CD8-positive, alpha-beta memory T cell (primary cell): ENCODE results near the gene DFFA. TPM values are rescaled to one million over a fixed set of nuclear protein-coding genes. Genes with fewer than 3 reads are reported as not detected.
A peak's percentile ranks its signal among the peaks of the same experiment; 100 is the strongest.

Source experiments
- CTCF ChIA-PET: fragments of 350-600 bp; sonication (Branson Sonifier 250); formaldehyde crosslinking; loops from one replicate; lab custom pipeline; 2021; ENCODE audit warnings: antibody characterized with exemption; lab: Charles Lee
- POLR2A ChIA-PET: fragments of 350-600 bp; sonication (Branson Sonifier 250); formaldehyde crosslinking; loops from one replicate; lab custom pipeline; 2021; ENCODE audit warnings: antibody characterized with exemption; lab: Charles Lee
- DNase-seq, 5 donors: peaks; one replicate each; pipeline versions ENCODE4 v3.0.0 to v3.0.0-alpha.2; 2020 to 2022; ENCODE audit warnings: mixed read lengths in 1 of 5
- H3K27ac ChIP-seq: one replicate; pipeline ENCODE4 v1.7.0; 2013; ENCODE audit warnings: low read depth, mild to moderate bottlenecking, low read length, moderate library complexity
- H3K27me3 ChIP-seq: 2 replicates; pipeline ENCODE4 v1.7.0; 2013; ENCODE audit warnings: low read length, mild to moderate bottlenecking; ENCODE audit not compliant: insufficient read depth, poor library complexity, severe bottlenecking
- H3K36me3 ChIP-seq: 2 replicates; pipeline ENCODE4 v1.7.0; 2013; ENCODE audit warnings: mild to moderate bottlenecking, low read length, moderate library complexity; ENCODE audit not compliant: insufficient read depth
- H3K4me1 ChIP-seq: 2 replicates; pipeline ENCODE4 v1.7.0; 2013; ENCODE audit warnings: mild to moderate bottlenecking, low read length, moderate library complexity; ENCODE audit not compliant: insufficient read depth
- H3K4me3 ChIP-seq: 2 replicates; pipeline ENCODE4 v1.7.0; 2013; ENCODE audit warnings: mild to moderate bottlenecking, low read length
- H3K9me3 ChIP-seq: 2 replicates; pipeline ENCODE4 v1.7.0; 2013; ENCODE audit warnings: mild to moderate bottlenecking, low read length
- H3K27ac Mint-ChIP-seq, 8 donors: one replicate each; pipeline ENCODE4 v1.8.0; 2020 to 2021; ENCODE audit warnings: mixed read lengths in 8 of 8, mild to moderate bottlenecking in 6 of 8, inconsistent platforms in 3 of 8, moderate library complexity in 3 of 8
- H3K27me3 Mint-ChIP-seq, 2 donors: one replicate each; pipeline ENCODE4 v1.8.0; 2020 to 2021; ENCODE audit warnings: mixed read lengths in 2 of 2, mild to moderate bottlenecking in 1 of 2, moderate library complexity in 1 of 2
- H3K36me3 Mint-ChIP-seq, 3 donors: one replicate each; pipeline ENCODE4 v1.8.0; 2020 to 2021; ENCODE audit warnings: mixed read lengths in 3 of 3, inconsistent platforms in 1 of 3, mild to moderate bottlenecking in 1 of 3
- H3K4me1 Mint-ChIP-seq, 3 donors: one replicate each; pipeline ENCODE4 v1.8.0; 2020 to 2021; ENCODE audit warnings: mixed read lengths in 3 of 3, inconsistent platforms in 1 of 3, mild to moderate bottlenecking in 1 of 3
- H3K4me3 Mint-ChIP-seq, 7 donors: one replicate each; pipeline ENCODE4 v1.8.0; 2020 to 2021; ENCODE audit warnings: mixed read lengths in 7 of 7, mild to moderate bottlenecking in 6 of 7, moderate library complexity in 4 of 7, inconsistent platforms in 2 of 7
- H3K9me3 Mint-ChIP-seq, 5 donors: one replicate each; pipeline ENCODE4 v1.8.0; 2020 to 2022; ENCODE audit warnings: mixed read lengths in 5 of 5, mild to moderate bottlenecking in 3 of 5, moderate library complexity in 2 of 5, inconsistent platforms in 1 of 5
- polyA plus RNA-seq: library from polyadenylated mRNA; unstranded; fragments of 300-500 nt; fragmentation: Illumina TruSeq; gene quantifications from one replicate; pipeline ENCODE4 v1.2.3, GENCODE V29; 2021
- total RNA-seq, 2 experiments: library from RNA; stranded (reverse); gene quantifications; one replicate each; pipeline ENCODE4 v1.2.3, GENCODE V29; 2021

Gene DFFA
- total and polyA plus RNA-seq, 3 experiments from 2014 or later = 40.4 to 69.1 (median 67.7) TPM

DNA sequence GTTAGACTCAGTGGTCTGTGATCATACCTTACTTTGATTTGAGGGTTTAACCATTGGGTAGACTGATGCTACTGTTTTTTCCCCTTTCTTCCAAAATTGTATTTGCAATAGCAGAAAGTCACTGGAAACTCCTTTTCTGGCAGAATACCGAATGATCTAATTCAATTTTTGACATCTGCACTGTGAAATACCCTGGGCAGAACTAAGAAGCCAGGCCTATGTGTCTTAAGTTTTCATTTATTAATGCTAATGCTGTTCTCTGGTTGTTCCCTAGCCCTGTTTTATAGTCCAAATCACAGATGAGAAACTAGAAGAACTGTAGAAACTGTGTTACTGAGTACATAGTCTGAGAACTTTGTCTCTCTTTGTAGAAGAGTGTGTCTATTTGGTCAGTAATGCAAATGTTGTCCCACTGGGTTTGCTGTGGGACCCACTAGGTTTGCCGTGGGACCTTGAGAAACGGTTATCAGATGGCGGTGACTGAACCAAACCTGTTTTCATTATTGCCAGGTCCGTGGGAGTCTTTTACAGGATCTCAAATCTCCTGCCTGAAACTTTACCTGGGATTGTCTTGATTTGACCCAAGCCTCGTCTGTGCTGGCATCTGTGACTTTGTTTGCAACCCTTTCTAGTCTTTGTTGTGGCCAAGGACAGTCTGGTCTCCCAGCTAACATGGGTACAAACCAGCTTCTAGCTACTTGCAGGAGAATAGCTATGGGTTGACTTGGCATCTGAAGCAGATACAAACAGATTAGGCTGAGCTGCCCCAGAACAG, 43.8 kb upstream of the DFFA start:
- no peaks in the 10 kb centered on the region for H3K9me3 Mint-ChIP-seq
- Histone ChIP-seq H3K36me3 (no peaks in the 10 kb centered on the region), H3K4me3 (no peak overlapping the region), H3K4me1 (peaks cover 62% of the 10 kb centered on the region), H3K9me3 (no peaks in the 10 kb centered on the region), H3K27ac (no peak overlapping the region), H3K27me3 (no peaks in the 10 kb centered on the region)
- POLR2A ChIA-PET = no interaction called here
- H3K4me3 Mint-ChIP-seq = peak overlapping the region in 6 of 7 donors; percentile 26 to 75 (median 52)
- no peak for DNase-seq
- CTCF ChIA-PET = interaction anchor here (1.1 kb wide), 1 partner anchor 21 kb away, joined by 4 read pairs; no protein-coding TSS in a partner anchor
- H3K4me1 Mint-ChIP-seq = peaks cover 66 to 89% (median 80%) of the 10 kb centered on the region in 3 donors
- peaks cover 4 to 21% (median 7%) of the 10 kb centered on the region in 3 donors for H3K36me3 Mint-ChIP-seq
- no peaks in the 10 kb centered on the region for H3K27me3 Mint-ChIP-seq
- H3K27ac Mint-ChIP-seq = peak overlapping the region; percentile 86 to 96 (median 92)

DNA sequence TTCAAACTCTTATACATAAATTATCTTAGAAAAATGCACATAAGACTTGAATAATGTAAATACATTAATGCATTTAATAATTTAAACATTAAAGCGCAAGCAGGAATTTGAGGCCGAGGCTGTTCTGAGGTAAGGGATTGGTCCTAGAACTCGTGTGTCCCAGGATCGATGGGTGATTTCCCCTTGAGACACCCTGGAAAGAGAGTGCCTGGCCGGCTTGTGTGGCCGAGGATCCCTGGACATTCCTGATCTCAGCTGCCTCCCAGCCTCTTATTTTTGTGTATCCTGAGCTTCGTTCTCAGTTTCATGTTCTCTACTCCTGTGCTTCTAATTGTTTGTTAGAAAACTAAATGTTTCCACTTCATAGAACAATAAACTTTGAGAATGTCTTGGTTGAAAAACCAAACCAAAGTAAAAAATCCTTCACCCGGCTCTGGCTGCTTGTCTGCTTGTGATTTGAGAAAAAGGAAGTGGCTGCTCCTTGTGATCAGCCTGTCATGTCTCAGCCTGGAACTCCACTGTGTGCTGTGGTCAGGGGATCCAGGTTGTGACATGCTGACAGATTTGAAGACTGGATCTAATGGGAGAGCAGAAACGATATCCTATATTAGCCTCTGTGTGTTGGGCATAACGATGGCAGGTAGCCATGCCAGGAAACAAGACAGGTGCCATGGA, 43.1 kb upstream of the DFFA start:
- peak overlapping the region; percentile 11 to 75 (median 48) for H3K4me3 Mint-ChIP-seq
- ChIA-PET CTCF (interaction anchor here (1.3 kb wide), 1 partner anchor 10 kb away, joined by 3 read pairs; no protein-coding TSS in a partner anchor), POLR2A (no interaction called here)
- H3K36me3 Mint-ChIP-seq = peaks cover 4 to 14% (median 6%) of the 10 kb centered on the region in 3 donors
- H3K27me3 ChIP-seq = no peaks in the 10 kb centered on the region
- no peaks in the 10 kb centered on the region for H3K9me3 Mint-ChIP-seq
- H3K4me3 ChIP-seq = no peak overlapping the region
- DNase-seq = no peak
- H3K9me3 ChIP-seq = no peaks in the 10 kb centered on the region
- H3K4me1 Mint-ChIP-seq = peaks cover 74 to 89% (median 83%) of the 10 kb centered on the region in 3 donors
- peak overlapping the region; percentile 86 to 96 (median 92) for H3K27ac Mint-ChIP-seq
- H3K27me3 Mint-ChIP-seq = no peaks in the 10 kb centered on the region
- H3K36me3 ChIP-seq = no peaks in the 10 kb centered on the region
- peaks cover 68% of the 10 kb centered on the region for H3K4me1 ChIP-seq
- no peak overlapping the region for H3K27ac ChIP-seq

GRCh38 chr1:10514490-10515235, 42.3 kb upstream of the DFFA start:
- Mint-ChIP-seq H3K36me3 (peaks cover 4 to 9% (median 6%) of the 10 kb centered on the region in 3 donors), H3K27ac (peak overlapping the region; percentile 77 to 96 (median 90)), H3K9me3 (no peaks in the 10 kb centered on the region), H3K4me1 (peaks cover 80 to 94% (median 91%) of the 10 kb centered on the region in 3 donors), H3K27me3 (no peaks in the 10 kb centered on the region), H3K4me3 (peak overlapping the region; percentile 8 to 68 (median 45))
- no peaks in the 10 kb centered on the region for H3K27me3 ChIP-seq
- POLR2A ChIA-PET = interaction anchor here (1.3 kb wide), 1 partner anchor 17 kb away, joined by 4 read pairs; no protein-coding TSS in a partner anchor
- peak in 2 of 5 donors; percentile 21 to 59 for DNase-seq
- no peaks in the 10 kb centered on the region for H3K36me3 ChIP-seq
- H3K9me3 ChIP-seq = no peaks in the 10 kb centered on the region
- CTCF ChIA-PET = interaction anchor here (1.3 to 2.9 kb wide), 5 partner anchors 9 to 352 kb away, joined by 3 to 24 read pairs (median 4); no protein-coding TSS in a partner anchor
- H3K27ac ChIP-seq = no peak overlapping the region
- no peak overlapping the region for H3K4me3 ChIP-seq
- peaks cover 75% of the 10 kb centered on the region for H3K4me1 ChIP-seq

GRCh38 chr1:10513199-10513598, 40.9 kb upstream of the DFFA start:
- Histone ChIP-seq H3K9me3 (no peaks in the 10 kb centered on the region), H3K4me1 (peaks cover 83% of the 10 kb centered on the region), H3K36me3 (no peaks in the 10 kb centered on the region), H3K27me3 (no peaks in the 10 kb centered on the region), H3K27ac (peak overlapping the region; percentile 35), H3K4me3 (no peak overlapping the region)
- ChIA-PET CTCF (interaction anchor here (0.9 to 2.9 kb wide), 6 partner anchors 9 to 396 kb away, joined by 4 to 24 read pairs (median 4); no protein-coding TSS in a partner anchor), POLR2A (interaction anchor here (1.3 kb wide), 1 partner anchor 15 kb away, joined by 4 read pairs; no protein-coding TSS in a partner anchor)
- Mint-ChIP-seq H3K4me3 (peak overlapping the region; percentile 15 to 77 (median 51)), H3K36me3 (peaks cover 0 to 4% (median 1%) of the 10 kb centered on the region in 3 donors), H3K4me1 (peaks cover 72 to 92% (median 88%) of the 10 kb centered on the region in 3 donors), H3K27ac (peak overlapping the region; percentile 77 to 96 (median 90)), H3K27me3 (no peaks in the 10 kb centered on the region), H3K9me3 (no peaks in the 10 kb centered on the region)
- no peak for DNase-seq

DNA sequence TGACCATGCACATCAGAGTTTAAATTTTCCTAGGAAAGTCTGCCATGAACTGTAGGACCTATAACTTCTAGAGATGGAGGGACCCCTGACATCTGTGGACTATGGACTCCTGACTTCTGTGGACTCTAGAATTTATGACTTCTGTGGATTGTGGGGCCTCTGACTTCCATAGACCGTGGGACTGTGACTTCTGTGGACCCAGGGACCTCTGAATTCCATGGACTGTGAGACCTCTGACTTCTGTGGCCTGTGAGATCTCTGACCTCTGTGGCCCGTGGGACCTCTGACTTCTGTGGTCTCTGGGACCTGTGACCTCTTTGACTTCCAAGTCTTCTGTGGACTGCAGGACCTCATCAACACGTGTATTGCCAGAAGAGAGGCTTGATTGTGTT, 39.2 kb upstream of the DFFA start:
- Histone ChIP-seq H3K4me1 (peaks cover 83% of the 10 kb centered on the region), H3K4me3 (peak overlapping the region; percentile 49), H3K27me3 (no peaks in the 10 kb centered on the region), H3K27ac (peak overlapping the region; percentile 64), H3K36me3 (no peaks in the 10 kb centered on the region), H3K9me3 (no peaks in the 10 kb centered on the region)
- CTCF ChIA-PET = interaction anchor here (0.7 to 6.7 kb wide), 9 partner anchors 9 to 355 kb away, joined by 3 to 78 read pairs (median 3); no protein-coding TSS in a partner anchor
- H3K36me3 Mint-ChIP-seq = peaks cover 0 to 4% (median 1%) of the 10 kb centered on the region in 3 donors
- POLR2A ChIA-PET = interaction anchor here (1.0 to 1.6 kb wide), 3 partner anchors 13 to 393 kb away, joined by 3 to 7 read pairs (median 3); no protein-coding TSS in a partner anchor
- no peaks in the 10 kb centered on the region for H3K27me3 Mint-ChIP-seq
- peaks cover 68 to 89% (median 81%) of the 10 kb centered on the region in 3 donors for H3K4me1 Mint-ChIP-seq
- H3K9me3 Mint-ChIP-seq = no peaks in the 10 kb centered on the region
- peak overlapping the region; percentile 45 to 86 (median 77) for H3K4me3 Mint-ChIP-seq
- H3K27ac Mint-ChIP-seq = peak overlapping the region; percentile 77 to 96 (median 88)
- no peak for DNase-seq

- Histone ChIP-seq H3K27me3 (no peaks in the 10 kb centered on the region), H3K36me3 (no peaks in the 10 kb centered on the region), H3K27ac (peak overlapping the region; percentile 64), H3K4me1 (peaks cover 76% of the 10 kb centered on the region), H3K4me3 (peak overlapping the region; percentile 55), H3K9me3 (no peaks in the 10 kb centered on the region)
- ChIA-PET CTCF (interaction anchor here (0.7 to 6.7 kb wide), 11 partner anchors 8 to 527 kb away, joined by 3 to 78 read pairs (median 3); no protein-coding TSS in a partner anchor), POLR2A (interaction anchor here (0.5 to 1.6 kb wide), 10 partner anchors 9 to 500 kb away, joined by 3 to 7 read pairs (median 4); no protein-coding TSS in a partner anchor)
- Mint-ChIP-seq H3K4me3 (peak overlapping the region; percentile 45 to 86 (median 77)), H3K9me3 (no peaks in the 10 kb centered on the region), H3K4me1 (peaks cover 62 to 84% (median 74%) of the 10 kb centered on the region in 3 donors), H3K36me3 (peaks cover 0 to 3% (median 0%) of the 10 kb centered on the region in 3 donors), H3K27me3 (no peaks in the 10 kb centered on the region), H3K27ac (peak overlapping the region; percentile 77 to 96 (median 88))
- peak; percentile 63 to 91 (median 76) for DNase-seq
Measured at GRCh38 chr1:10510520-10511493, 38.5 kb upstream of the DFFA start.
